Left lung (tissue), 10 donors: ENCODE results near the gene RIMS4. TPM values are rescaled to one million over a fixed set of nuclear protein-coding genes. Genes with fewer than 3 reads are reported as not detected.

Experiments
- ATAC-seq: fragments of 200-7000 bp; cut with Tn5 transposase; one replicate; pipeline ENCODE4 v1.9.1; 2020; ENCODE audit warnings: moderate library complexity
- DNase-seq, 4 donors: peaks; one replicate each; pipeline ENCODE4 v3.0.0-alpha.2; 2013 to 2020
- H3K27ac ChIP-seq, 2 donors: fragments of 200-600 bp; sonication (generic) in 1 of 2; one replicate each; pipeline versions ENCODE4 v1.5.0 to v1.8.0; 2020 to 2021
- H3K27me3 ChIP-seq, 2 donors: fragments of 200-600 bp; sonication (generic) in 1 of 2; one replicate each; pipeline versions ENCODE4 v1.5.0 to v1.8.0; 2020 to 2021
- H3K36me3 ChIP-seq, 2 donors: fragments of 200-600 bp; sonication (generic) in 1 of 2; one replicate each; pipeline versions ENCODE4 v1.5.0 to v1.8.0; 2020 to 2021
- H3K4me1 ChIP-seq, 2 donors: fragments of 200-600 bp; one replicate each; pipeline ENCODE4 v1.8.0; 2021
- H3K4me3 ChIP-seq, 2 donors: fragments of 200-600 bp; sonication (generic) in 1 of 2; one replicate each; pipeline versions ENCODE4 v1.5.0 to v1.8.0; 2020 to 2021; ENCODE audit warnings: mild to moderate bottlenecking in 1 of 2
- H3K9me3 ChIP-seq, 2 donors: fragments of 200-600 bp; sonication (generic) in 1 of 2; one replicate each; pipeline versions ENCODE4 v1.5.0 to v1.8.0; 2020 to 2021
- intact Hi-C, 2 donors: fragments of 100-400 bp; cut with DNase I; formaldehyde crosslinking; loops; one replicate each; pipeline versions ENCODE4 v1.11.2 to v1.14.2; 2022
- polyA plus RNA-seq, 6 donors: library from polyadenylated mRNA; unstranded; fragments of 120-200 nt; gene quantifications; one replicate each; pipeline ENCODE4 v1.2.1, GENCODE V29; 2013; ENCODE audit not compliant: insufficient read length in 6 of 6
- total RNA-seq, 2 donors: library from RNA; stranded (reverse); fragmentation: NEBNext Ultra II Directional; extraction: Animal tissue kit (Norgen Biotek cat#: 25700); gene quantifications; one replicate each; pipeline ENCODE4 v1.2.1, GENCODE V29; 2021
- TF ChIP-seq, protein P1 (sequence below), 2 donors: fragments of 200-600 bp; sonication (generic) in 1 of 2; IDR thresholded peaks; one replicate each; pipeline versions ENCODE4 v1.5.0 to v1.8.0; 2021; ENCODE audit warnings: antibody characterized with exemption in 2 of 2
- donor health status: DM: no; HTN: yes; CAD: no.
- donor health status: DM: no; HTN: no; CAD: no.

The RIMS4 gene
- total and polyA plus RNA-seq, 8 donors: 0.47 to 6.3 (median 4.1) TPM

DNA sequence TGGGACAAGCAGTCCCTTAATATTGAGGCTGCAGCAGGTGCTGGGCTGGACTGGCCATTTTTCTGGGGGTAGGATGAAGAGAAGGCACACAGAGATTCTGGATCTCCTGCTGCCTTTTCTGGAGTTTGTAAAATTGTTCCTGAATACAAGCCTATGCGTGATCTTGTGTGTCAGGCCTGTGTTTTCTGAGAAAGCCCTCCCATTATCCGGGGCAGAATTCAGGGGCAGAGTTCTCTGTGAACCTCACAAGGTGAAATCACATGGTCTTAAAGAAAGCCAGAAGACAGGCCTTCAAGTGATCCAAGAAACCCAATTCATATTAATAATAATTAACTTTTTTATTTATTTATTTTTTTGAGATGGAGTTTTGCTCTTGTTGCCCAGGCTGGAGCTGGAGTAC, 82.7 kb downstream of the RIMS4 start:
- DNase-seq (no peak), ATAC-seq (no peak)
- TF ChIP-seq, protein P1, sequence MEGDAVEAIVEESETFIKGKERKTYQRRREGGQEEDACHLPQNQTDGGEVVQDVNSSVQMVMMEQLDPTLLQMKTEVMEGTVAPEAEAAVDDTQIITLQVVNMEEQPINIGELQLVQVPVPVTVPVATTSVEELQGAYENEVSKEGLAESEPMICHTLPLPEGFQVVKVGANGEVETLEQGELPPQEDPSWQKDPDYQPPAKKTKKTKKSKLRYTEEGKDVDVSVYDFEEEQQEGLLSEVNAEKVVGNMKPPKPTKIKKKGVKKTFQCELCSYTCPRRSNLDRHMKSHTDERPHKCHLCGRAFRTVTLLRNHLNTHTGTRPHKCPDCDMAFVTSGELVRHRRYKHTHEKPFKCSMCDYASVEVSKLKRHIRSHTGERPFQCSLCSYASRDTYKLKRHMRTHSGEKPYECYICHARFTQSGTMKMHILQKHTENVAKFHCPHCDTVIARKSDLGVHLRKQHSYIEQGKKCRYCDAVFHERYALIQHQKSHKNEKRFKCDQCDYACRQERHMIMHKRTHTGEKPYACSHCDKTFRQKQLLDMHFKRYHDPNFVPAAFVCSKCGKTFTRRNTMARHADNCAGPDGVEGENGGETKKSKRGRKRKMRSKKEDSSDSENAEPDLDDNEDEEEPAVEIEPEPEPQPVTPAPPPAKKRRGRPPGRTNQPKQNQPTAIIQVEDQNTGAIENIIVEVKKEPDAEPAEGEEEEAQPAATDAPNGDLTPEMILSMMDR (IDR thresholded peaks at IDR 0.05): no peak
- Histone ChIP-seq H3K36me3 (no peaks in the 10 kb centered on the region), H3K9me3 (no peaks in the 10 kb centered on the region), H3K27ac (no peak overlapping the region), H3K27me3 (peaks cover 0 to 4% of the 10 kb centered on the region in 2 donors), H3K4me1 (peaks cover 4 to 12% of the 10 kb centered on the region in 2 donors), H3K4me3 (no peak overlapping the region)
- intact Hi-C loops: no loop called here

DNA sequence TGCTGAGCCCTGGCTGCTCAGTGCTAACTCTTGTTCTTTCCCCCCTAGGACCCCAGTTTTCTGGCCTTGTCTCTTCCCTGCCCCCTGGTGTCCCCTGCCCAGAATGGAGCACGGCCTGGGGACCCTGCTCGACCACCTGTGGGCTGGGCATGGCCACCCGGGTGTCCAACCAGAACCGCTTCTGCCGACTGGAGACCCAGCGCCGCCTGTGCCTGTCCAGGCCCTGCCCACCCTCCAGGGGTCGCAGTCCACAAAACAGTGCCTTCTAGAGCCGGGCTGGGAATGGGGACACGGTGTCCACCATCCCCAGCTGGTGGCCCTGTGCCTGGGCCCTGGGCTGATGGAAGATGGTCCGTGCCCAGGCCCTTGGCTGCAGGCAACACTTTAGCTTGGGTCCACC, 83.3 kb downstream of the RIMS4 start:
- no peak for DNase-seq
- intact Hi-C loops: no loop called here
- Histone ChIP-seq H3K36me3 (no peaks in the 10 kb centered on the region), H3K4me1 (peaks cover 4 to 12% of the 10 kb centered on the region in 2 donors), H3K27me3 (peaks cover 0 to 4% of the 10 kb centered on the region in 2 donors), H3K9me3 (no peaks in the 10 kb centered on the region), H3K4me3 (no peak overlapping the region), H3K27ac (no peak overlapping the region)
- TF ChIP-seq, protein P1 (IDR thresholded peaks at IDR 0.05): no peak
- ATAC-seq: no peak

DNA sequence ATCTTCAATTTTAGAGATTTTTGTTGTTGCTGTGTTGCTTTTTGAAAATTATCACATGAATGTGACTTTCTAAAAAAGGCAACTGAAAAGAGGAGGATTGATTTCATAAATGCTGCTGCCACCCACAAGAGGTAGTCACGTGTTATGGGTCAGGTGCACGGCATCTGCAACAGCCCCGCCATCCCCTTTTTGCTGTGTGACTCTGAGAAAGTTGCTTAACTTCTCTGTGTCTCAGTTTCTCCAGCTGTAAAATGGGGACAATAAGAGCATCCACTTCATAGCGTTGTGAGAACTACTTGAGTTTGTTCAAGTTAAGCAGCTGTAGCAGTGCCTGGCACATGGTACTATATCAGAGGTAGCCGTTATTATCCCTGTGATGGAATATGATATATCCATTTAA, 84.5 kb downstream of the RIMS4 start:
- ATAC-seq: no peak
- no peak for DNase-seq
- Histone ChIP-seq H3K36me3 (no peaks in the 10 kb centered on the region), H3K9me3 (no peaks in the 10 kb centered on the region), H3K4me3 (no peak overlapping the region), H3K27ac (no peak overlapping the region), H3K4me1 (peaks cover 4 to 12% of the 10 kb centered on the region in 2 donors), H3K27me3 (peaks cover 0 to 4% of the 10 kb centered on the region in 2 donors)
- intact Hi-C loops: no loop called here
- TF ChIP-seq, protein P1 (IDR thresholded peaks at IDR 0.05): no peak

DNA sequence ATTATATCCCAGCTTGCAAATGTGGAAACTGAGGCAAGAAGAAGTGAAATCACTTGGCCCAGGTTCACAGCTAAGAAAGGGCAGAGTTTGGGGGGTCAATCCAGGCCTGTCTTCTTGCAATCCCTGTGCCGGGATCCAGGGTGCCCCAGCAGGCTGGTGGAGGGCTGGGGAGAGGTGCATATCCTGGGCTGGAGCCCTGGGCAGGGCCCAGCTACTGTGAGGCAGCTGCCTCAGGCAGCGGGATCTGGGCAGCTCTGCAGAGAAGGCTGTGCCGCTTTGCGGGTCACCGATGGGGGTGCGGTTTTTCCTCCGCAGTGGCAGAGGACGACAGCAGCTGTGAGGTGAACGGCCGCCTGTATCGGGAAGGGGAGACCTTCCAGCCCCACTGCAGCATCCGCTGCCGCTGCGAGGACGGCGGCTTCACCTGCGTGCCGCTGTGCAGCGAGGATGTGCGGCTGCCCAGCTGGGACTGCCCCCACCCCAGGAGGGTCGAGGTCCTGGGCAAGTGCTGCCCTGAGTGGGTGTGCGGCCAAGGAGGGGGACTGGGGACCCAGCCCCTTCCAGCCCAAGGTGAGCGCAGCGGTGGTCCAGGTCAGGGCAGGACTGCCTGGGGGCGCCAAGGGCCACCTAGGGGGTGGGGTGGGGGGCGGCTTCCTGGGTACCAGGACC, 85.8 kb downstream of the RIMS4 start:
- TF ChIP-seq, protein P1 (IDR thresholded peaks at IDR 0.05): no peak
- Histone ChIP-seq H3K4me1 (peaks cover 10 to 17% of the 10 kb centered on the region in 2 donors), H3K27ac (no peak overlapping the region), H3K9me3 (no peaks in the 10 kb centered on the region), H3K36me3 (no peaks in the 10 kb centered on the region), H3K4me3 (no peak overlapping the region), H3K27me3 (peaks cover 0 to 4% of the 10 kb centered on the region in 2 donors)
- intact Hi-C loops: no loop called here
- no peak for ATAC-seq
- DNase-seq: no peak

DNA sequence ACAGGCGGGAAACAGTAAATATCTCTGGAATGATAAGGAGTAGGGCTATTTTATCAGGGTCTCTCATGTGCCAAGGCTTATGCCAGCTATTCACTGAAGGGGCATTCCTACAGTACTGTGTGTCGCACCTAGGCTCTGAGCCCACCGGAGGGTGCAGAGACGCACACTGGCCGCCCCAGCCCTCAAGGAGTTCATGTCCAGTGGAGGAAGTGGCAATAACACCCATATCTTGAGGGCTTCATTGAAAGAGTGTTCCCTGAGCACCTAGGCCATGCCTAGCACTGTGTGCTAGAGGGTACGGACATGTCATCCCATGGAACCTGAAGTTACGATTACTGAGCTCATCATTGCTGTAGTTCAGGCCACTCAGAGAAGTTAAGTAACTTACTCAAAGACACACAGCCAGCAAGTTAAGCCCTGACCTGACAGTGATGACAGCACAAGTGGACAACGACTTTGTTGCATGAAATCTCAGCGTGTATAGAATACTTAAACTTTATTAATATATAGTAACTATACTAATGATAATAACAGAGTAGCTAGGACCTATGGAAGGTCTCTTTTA, 86.5 kb downstream of the RIMS4 start:
- peaks cover 6 to 10% of the 10 kb centered on the region in 2 donors for H3K4me1 ChIP-seq
- no peak overlapping the region for H3K27ac ChIP-seq
- no peaks in the 10 kb centered on the region for H3K9me3 ChIP-seq
- intact Hi-C loops: no loop called here
- H3K4me3 ChIP-seq: no peak overlapping the region
- H3K27me3 ChIP-seq: peaks cover 0 to 4% of the 10 kb centered on the region in 2 donors
- ATAC-seq: no peak
- no peaks in the 10 kb centered on the region for H3K36me3 ChIP-seq
- TF ChIP-seq, protein P1 (IDR thresholded peaks at IDR 0.05): no peak
- no peak for DNase-seq
